H1 (cell line): ENCODE data around the gene GPX7.

Source experiments
- CTCF ChIP-seq, 3 experiments: IDR thresholded peaks; 1 replicate in 2 of 3; 2 replicates in 1 of 3; pipeline versions ENCODE4 v1.5.1 to v1.6.1; 2011; ENCODE audit warnings: low read length in 3 of 3, mild to moderate bottlenecking in 3 of 3, inconsistent platforms in 2 of 3, low read depth in 1 of 3, moderate library complexity in 1 of 3; ENCODE audit not compliant: insufficient read depth in 1 of 3; ENCODE audit errors: control extremely low read depth in 1 of 3
- EZH2 ChIP-seq: fragments of 200-600 bp; sonication (generic); IDR thresholded peaks from 2 replicates; pipeline ENCODE4 v1.7.1; 2012; ENCODE audit warnings: low read depth, mild to moderate bottlenecking, moderate library complexity, low read length, inconsistent platforms; ENCODE audit not compliant: severe bottlenecking
- POLR2A ChIP-seq, 2 experiments: IDR thresholded peaks; 1 replicate in 1 of 2; 2 replicates in 1 of 2; pipeline ENCODE4 v1.6.1; 2011; ENCODE audit warnings: low read depth in 2 of 2, low read length in 2 of 2, mild to moderate bottlenecking in 2 of 2; ENCODE audit errors: control extremely low read depth in 1 of 2
- RFX5 ChIP-seq: IDR thresholded peaks from 2 replicates; pipeline ENCODE4 v1.6.1; 2011; ENCODE audit warnings: low read depth, low read length, improper control_type of control experiment, borderline replicate concordance
- SP2 ChIP-seq: IDR thresholded peaks from 2 replicates; pipeline ENCODE4 v1.6.1; 2012; ENCODE audit warnings: mild to moderate bottlenecking, low read length, inconsistent platforms
- ZNF274 ChIP-seq: IDR thresholded peaks from 2 replicates; pipeline ENCODE4 v1.7.0; 2012; ENCODE audit warnings: low read length, borderline replicate concordance; ENCODE audit errors: extremely low read depth

DNA sequence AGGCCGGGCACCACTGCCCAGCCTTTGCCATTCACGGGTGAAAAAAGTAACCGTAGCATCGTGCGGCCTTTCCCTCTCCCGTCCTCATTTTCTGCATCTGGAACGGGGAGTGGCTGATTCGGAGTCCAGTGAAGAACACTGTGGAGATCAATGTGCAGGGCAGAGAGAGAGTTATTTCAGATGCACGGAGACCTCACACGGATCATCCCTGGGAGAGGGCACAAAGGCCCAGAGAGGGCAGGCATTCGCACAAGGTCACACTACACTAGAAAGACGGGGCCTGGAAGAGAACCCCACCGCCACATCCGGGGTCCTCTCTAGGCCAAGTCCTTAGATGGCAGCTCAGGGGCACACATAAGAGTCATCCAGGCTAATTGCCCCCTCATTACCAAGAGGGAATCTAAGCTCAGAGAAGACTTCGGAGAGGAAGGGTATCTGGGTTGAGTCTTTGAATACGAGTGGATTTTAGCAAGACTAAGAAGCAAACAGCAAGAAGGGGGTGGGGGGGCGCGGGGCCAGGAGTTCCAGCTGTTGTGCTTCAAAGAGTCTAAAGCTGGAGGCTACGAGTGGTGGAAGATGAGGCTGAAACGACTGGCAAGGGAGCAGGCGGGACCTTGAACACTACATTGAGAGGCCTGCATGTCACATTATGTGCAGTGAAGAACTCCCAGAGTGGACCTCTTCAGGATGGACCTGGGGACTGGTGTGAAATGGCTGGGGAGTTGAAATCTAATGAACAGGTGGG lies 857 bp downstream of the GPX7 start:
- no peak for TF ChIP-seq EZH2
- no peak for TF ChIP-seq POLR2A (IDR thresholded peaks at IDR 0.05; ENCODE audit: control extremely low read depth in 1 of 2, low read depth in 2 of 2, low read length in 2 of 2)
- TF ChIP-seq CTCF (IDR thresholded peaks at IDR 0.05; ENCODE audit: control extremely low read depth in 1 of 3, insufficient read depth in 1 of 3, low read depth in 1 of 3, low read length in 3 of 3), result no peak
- TF ChIP-seq ZNF274, result no peak
- no peak for TF ChIP-seq SP2
- no peak for TF ChIP-seq RFX5
